H1 (cell line): ENCODE results near the gene TTC29. TPM values are rescaled to one million over a fixed set of nuclear protein-coding genes. Genes with fewer than 3 reads are reported as not detected.

Experiments used
- CTCF ChIA-PET: fragments of 300-600 bp; sonication (Branson Sonifier 250); formaldehyde crosslinking; loops from one replicate; lab custom pipeline; 2021; ENCODE audit not compliant: partially characterized antibody; lab: Charles Lee
- POLR2A ChIA-PET: fragments of 300-600 bp; sonication (Branson Sonifier 250); formaldehyde crosslinking; loops from one replicate; lab custom pipeline; 2021; ENCODE audit warnings: inconsistent platforms; ENCODE audit not compliant: partially characterized antibody; lab: Charles Lee
- DNase-seq, 2 experiments: peaks; one replicate each; pipeline versions ENCODE4 v3.0.0 to v3.0.0-alpha.2; 2010 to 2022; ENCODE audit warnings: low spot score in 2 of 2, low read depth in 1 of 2, mixed read lengths in 1 of 2
- FAIRE-seq: peaks from 2 replicates; lab custom pipeline; 2011; peaks lifted over from hg19 to GRCh38; lab: Jason Lieb, UNC
- H2AFZ ChIP-seq: 2 replicates; pipeline ENCODE4 v1.8.1; 2012; ENCODE audit warnings: low read length, inconsistent platforms
- H2AK5ac ChIP-seq: 2 replicates; pipeline ENCODE4 v1.6.1; 2013; ENCODE audit warnings: low read depth, low read length
- H2BK120ac ChIP-seq: replicated peaks from 2 replicates; pipeline ENCODE3; 2013; ENCODE audit warnings: low read depth, low read length, inconsistent platforms
- H2BK12ac ChIP-seq: 2 replicates; pipeline ENCODE4 v1.6.1; 2013; ENCODE audit warnings: low read depth, low read length
- H2BK15ac ChIP-seq: 2 replicates; pipeline ENCODE4 v1.6.1; 2013; ENCODE audit warnings: low read length
- H2BK20ac ChIP-seq: 2 replicates; pipeline ENCODE4 v1.6.1; 2013; ENCODE audit warnings: low read length
- H2BK5ac ChIP-seq: 2 replicates; pipeline ENCODE4 v1.6.1; 2013; ENCODE audit warnings: low read depth, low read length
- H3K14ac ChIP-seq: 2 replicates; pipeline ENCODE4 v1.6.1; 2013; ENCODE audit warnings: inconsistent platforms; ENCODE audit not compliant: insufficient read length
- H3K18ac ChIP-seq: 2 replicates; pipeline ENCODE4 v1.6.1; 2013; ENCODE audit warnings: low read length; ENCODE audit errors: extremely low read depth
- H3K23ac ChIP-seq: 2 replicates; pipeline ENCODE4 v1.6.1; 2013; ENCODE audit warnings: inconsistent platforms; ENCODE audit not compliant: insufficient read length
- H3K23me2 ChIP-seq: 2 replicates; pipeline ENCODE4 v1.6.1; 2013; ENCODE audit warnings: low read depth, low read length
- H3K27ac ChIP-seq: 2 replicates; pipeline ENCODE4 v1.6.1; 2011; ENCODE audit warnings: low read depth, low read length, inconsistent platforms
- H3K27me3 ChIP-seq, 4 experiments: replicated peaks in 1 of 4; 1 replicate in 1 of 4; 2 replicates in 3 of 4; pipeline versions ENCODE4 v1.6.1 to v1.8.1; 2011 to 2013; ENCODE audit warnings: low read length in 3 of 4, mild to moderate bottlenecking in 3 of 4, inconsistent platforms in 2 of 4, mixed read lengths in 2 of 4, moderate library complexity in 1 of 4; ENCODE audit not compliant: control insufficient read depth in 3 of 4, insufficient read depth in 3 of 4; ENCODE audit errors: extremely low read depth in 1 of 4
- H3K36me3 ChIP-seq, 4 experiments: 2 replicates each; pipeline versions ENCODE4 v1.6.1 to v1.8.1; 2011 to 2013; ENCODE audit warnings: mild to moderate bottlenecking in 4 of 4, low read length in 3 of 4, moderate library complexity in 2 of 4, control low read depth in 1 of 4, inconsistent platforms in 1 of 4; ENCODE audit not compliant: insufficient read depth in 4 of 4, control insufficient read depth in 2 of 4
- H3K4ac ChIP-seq: replicated peaks from 2 replicates; pipeline ENCODE3; 2013; ENCODE audit warnings: low read length, low read depth, mixed read lengths, inconsistent platforms; ENCODE audit not compliant: insufficient read length
- H3K4me1 ChIP-seq, 4 experiments: replicated peaks in 1 of 4; 1 replicate in 1 of 4; 2 replicates in 3 of 4; pipeline versions ENCODE4 v1.6.1 to v1.8.1; 2011 to 2013; ENCODE audit warnings: low read length in 3 of 4, inconsistent platforms in 2 of 4, mixed read lengths in 1 of 4; ENCODE audit not compliant: insufficient read depth in 4 of 4, control insufficient read depth in 3 of 4
- H3K4me2 ChIP-seq, 2 experiments: 2 replicates each; pipeline versions ENCODE4 v1.6.1 to v1.8.1; 2011 to 2013; ENCODE audit warnings: low read depth in 2 of 2, low read length in 2 of 2, control low read depth in 1 of 2, inconsistent platforms in 1 of 2, mild to moderate bottlenecking in 1 of 2; ENCODE audit not compliant: insufficient read depth in 1 of 2
- H3K4me3 ChIP-seq, 4 experiments: fragments of 200-600, 300-600 bp in 1 of 4; sonication (generic), shearing (Covaris generic), sonication (Bioruptor Twin) in 1 of 4; 2 replicates each; pipeline versions ENCODE4 v1.5.1 to v1.8.1; 2011 to 2016; ENCODE audit warnings: low read length in 4 of 4, low read depth in 3 of 4, control low read depth in 2 of 4, inconsistent platforms in 2 of 4, mild to moderate bottlenecking in 2 of 4, mixed read lengths in 1 of 4, moderate library complexity in 1 of 4; ENCODE audit not compliant: insufficient read depth in 2 of 4; ENCODE audit errors: extremely low read depth in 1 of 4
- H3K56ac ChIP-seq: replicated peaks from 2 replicates; pipeline ENCODE3; 2013; ENCODE audit warnings: low read depth, mild to moderate bottlenecking, mixed read lengths, low read length, inconsistent platforms; ENCODE audit not compliant: insufficient read length
- H3K79me1 ChIP-seq: 2 replicates; pipeline ENCODE4 v1.6.1; 2013; ENCODE audit warnings: low read depth, low read length, control low read depth
- H3K79me2 ChIP-seq, 2 experiments: 2 replicates each; pipeline versions ENCODE4 v1.6.1 to v1.8.1; 2012 to 2013; ENCODE audit warnings: low read length in 2 of 2, mild to moderate bottlenecking in 2 of 2, inconsistent platforms in 1 of 2; ENCODE audit not compliant: insufficient read depth in 2 of 2, control insufficient read depth in 1 of 2
- H3K9ac ChIP-seq, 4 experiments: replicated peaks in 1 of 4; 1 replicate in 1 of 4; 2 replicates in 3 of 4; pipeline versions ENCODE4 v1.6.1 to v1.8.1; 2011 to 2013; ENCODE audit warnings: low read depth in 3 of 4, low read length in 3 of 4, control low read depth in 2 of 4, mild to moderate bottlenecking in 2 of 4, moderate library complexity in 2 of 4, inconsistent platforms in 1 of 4; ENCODE audit errors: extremely low read depth in 1 of 4
- H3K9me3 ChIP-seq, 2 experiments: 2 replicates each; pipeline versions ENCODE4 v1.6.1 to v1.8.1; 2012 to 2013; ENCODE audit warnings: mild to moderate bottlenecking in 2 of 2, moderate library complexity in 2 of 2, control low read depth in 1 of 2, inconsistent platforms in 1 of 2, low read depth in 1 of 2, low read length in 1 of 2, mixed read lengths in 1 of 2; ENCODE audit not compliant: insufficient read depth in 2 of 2
- H4K20me1 ChIP-seq, 2 experiments: replicated peaks in 1 of 2; 2 replicates each; pipeline versions ENCODE3 to v1.8.1; 2011 to 2013; ENCODE audit warnings: inconsistent platforms in 2 of 2, low read length in 2 of 2, mild to moderate bottlenecking in 1 of 2; ENCODE audit not compliant: insufficient read depth in 2 of 2, control insufficient read depth in 1 of 2
- H4K5ac ChIP-seq: 2 replicates; pipeline ENCODE4 v1.6.1; 2013; ENCODE audit warnings: low read length, low read depth, mixed read lengths, inconsistent platforms; ENCODE audit not compliant: insufficient read length
- H4K8ac ChIP-seq: 2 replicates; pipeline ENCODE4 v1.8.0; 2013; ENCODE audit warnings: mild to moderate bottlenecking, moderate library complexity, low read length, inconsistent platforms; ENCODE audit not compliant: insufficient read depth; ENCODE audit errors: extremely low read depth
- H4K91ac ChIP-seq: replicated peaks from 2 replicates; pipeline ENCODE3; 2013; ENCODE audit warnings: low read length, mixed read lengths, inconsistent platforms; ENCODE audit not compliant: insufficient read length
- CBX8 ChIP-seq: fragments of 300-800, 300-1000 bp; sonication (generic); IDR thresholded peaks from 2 replicates; pipeline ENCODE4 v1.7.1; 2016; ENCODE audit warnings: low read depth, low read length, borderline replicate concordance
- CREB1 ChIP-seq: IDR thresholded peaks from 2 replicates; pipeline ENCODE4 v1.6.1; 2012; ENCODE audit warnings: inconsistent platforms
- CTBP2 ChIP-seq: IDR thresholded peaks from 2 replicates; pipeline ENCODE4 v1.7.0; 2011; ENCODE audit warnings: borderline replicate concordance, mild to moderate bottlenecking, moderate library complexity, mixed read lengths, low read length; ENCODE audit not compliant: insufficient read depth, insufficient read length
- GABPA ChIP-seq: IDR thresholded peaks from 2 replicates; pipeline ENCODE4 v1.6.1; 2011; ENCODE audit warnings: mild to moderate bottlenecking, low read length, moderate library complexity, borderline replicate concordance; ENCODE audit not compliant: insufficient read depth
- JUN ChIP-seq: IDR thresholded peaks from 2 replicates; pipeline ENCODE4 v1.6.1; 2011; ENCODE audit warnings: low read depth, mild to moderate bottlenecking, improper control_type of control experiment, low read length
- POLR2AphosphoS5 ChIP-seq: IDR thresholded peaks from 2 replicates; pipeline ENCODE4 v1.6.1; 2011; ENCODE audit warnings: low read depth, low read length
- RFX5 ChIP-seq: IDR thresholded peaks from 2 replicates; pipeline ENCODE4 v1.6.1; 2011; ENCODE audit warnings: low read depth, low read length, improper control_type of control experiment, borderline replicate concordance
- SAP30 ChIP-seq: fragments of 300-600 bp; sonication (generic); IDR thresholded peaks from 2 replicates; pipeline ENCODE4 v1.7.1; 2012; ENCODE audit warnings: low read length, moderate library complexity, mild to moderate bottlenecking, inconsistent platforms; ENCODE audit not compliant: insufficient read depth, insufficient replicate concordance
- SUZ12 ChIP-seq: fragments of 200-600 bp; sonication (generic); IDR thresholded peaks from 2 replicates; pipeline ENCODE4 v1.6.1; 2012; ENCODE audit warnings: mild to moderate bottlenecking, inconsistent platforms, low read length, moderate library complexity, mixed read lengths
- TEAD4 ChIP-seq: IDR thresholded peaks from 2 replicates; pipeline ENCODE4 v1.6.1; 2012; ENCODE audit warnings: low read depth, low read length, inconsistent platforms, mixed read lengths
- YY1 ChIP-seq: IDR thresholded peaks from 2 replicates; pipeline ENCODE4 v1.6.1; 2011; ENCODE audit warnings: low read depth, mild to moderate bottlenecking, low read length
- WGBS, 2 experiments: shearing (Covaris generic) in 1 of 2; methylation state at CpG; one replicate each; pipeline versions ENCODE4 v1.1.6 to v1.1.7; 2013 to 2015; ENCODE audit warnings: low lambda C conversion rate in 2 of 2, mixed read lengths in 2 of 2, inconsistent platforms in 1 of 2, low coverage in 1 of 2, missing lambda C conversion rate in 1 of 2; ENCODE audit not compliant: insufficient replicate concordance in 2 of 2, insufficient coverage in 1 of 2, insufficient read length in 1 of 2; ENCODE audit errors: extremely low coverage in 1 of 2, missing lambda C conversion rate in 1 of 2; 5-methylcytosine and 5-hydroxymethylcytosine counted together
- polyA plus RNA-seq, 7 experiments: library from polyadenylated mRNA; depleted of rRNA in 3 of 7; stranded (reverse) in 5 of 7; unstranded in 2 of 7; fragments of >200 nt in 5 of 7; fragments of 200-250 nt in 2 of 7; gene quantifications; 1 replicate in 5 of 7; 2 replicates in 1 of 7; 4 replicates in 1 of 7; pipeline versions ENCODE4 v1.2.1 to v1.2.3, GENCODE V29; 2011 to 2013; ENCODE audit warnings: missing spikeins in 2 of 7, mixed read lengths in 2 of 7
- total RNA-seq: library from RNA; stranded (reverse); fragmentation: NEBNext Ultra II Directional; extraction: Animal tissue kit (Norgen Biotek cat#: 25700); gene quantifications from 2 replicates; pipeline ENCODE4 v1.2.1, GENCODE V29; 2021

The TTC29 gene
- total and polyA plus RNA-seq, 2 of the 8 experiments (the other 6 are each of a cell fraction or from before 2014, with no cell fraction given): 0.28 TPM; not detected in 1

- DNase-seq: no peak
- H3K23ac ChIP-seq: no peak overlapping the region
- TF ChIP-seq YY1: no peak
- TF ChIP-seq CREB1: no peak
- no peak for TF ChIP-seq POLR2AphosphoS5
- TF ChIP-seq CTBP2: no peak
- TF ChIP-seq TEAD4: no peak
- TF ChIP-seq JUN: no peak
- TF ChIP-seq CBX8: no peak
- no peak for TF ChIP-seq SUZ12
- no peak for TF ChIP-seq SAP30
- TF ChIP-seq GABPA: no peak
- TF ChIP-seq RFX5: no peak
- TF ChIP-seq, all 59 proteins: peak for 0
- Histone ChIP-seq H3K14ac (no peak overlapping the region), H4K20me1 (no peaks in the 10 kb centered on the region), H2AK5ac (no peak overlapping the region), H2BK12ac (no peak overlapping the region), H2AFZ (peak overlapping the region; percentile 57; the same call in 1 of the 2 replicates), H3K56ac (no peak overlapping the region), H3K79me2 (no peaks in the 10 kb centered on the region), H4K91ac (no peak overlapping the region), H4K8ac (no peak overlapping the region), H3K4ac (no peak overlapping the region), H2BK5ac (no peak overlapping the region), H3K4me1 (peaks cover 0 to 6% (median 0%) of the 10 kb centered on the region in 4 experiments; a peak in 1 of 7 replicates), H3K9me3 (no peaks in the 10 kb centered on the region), H3K4me3 (no peak overlapping the region), H3K27me3 (no peaks in the 10 kb centered on the region), H3K9ac (no peak overlapping the region), H3K36me3 (no peaks in the 10 kb centered on the region), H4K5ac (no peak overlapping the region), H2BK20ac (no peak overlapping the region), H2BK15ac (no peak overlapping the region), H3K79me1 (no peaks in the 10 kb centered on the region), H2BK120ac (no peak overlapping the region), H3K18ac (no peak overlapping the region), H3K4me2 (no peak overlapping the region), H3K27ac (no peak overlapping the region), H3K23me2 (no peaks in the 10 kb centered on the region)
- no peak for FAIRE-seq
- ChIA-PET CTCF (interaction anchor here (0.7 kb wide), 1 partner anchor 160 kb away, joined by 3 read pairs; no protein-coding TSS in a partner anchor), POLR2A (no interaction called here)
- 58% methylated on average over 3 of the region's 3 CpGs; no CpG with 5 or more reads in 1 of the 2 experiments for WGBS, 2 experiments
Measured at GRCh38 chr4:146787731-146788130, 157.9 kb downstream of the TTC29 start.
